Hepatocyte (in vitro differentiated cells): ENCODE data around the gene LIMS2. TPM values are rescaled to one million over a fixed set of nuclear protein-coding genes. Genes with fewer than 3 reads are reported as not detected.
A peak's percentile ranks its signal among the peaks of the same experiment; 100 is the strongest.

Experiments used
- DNase-seq: peaks from one replicate; pipeline ENCODE4 v3.0.0-alpha.2; 2016; ENCODE audit warnings: low spot score
- H2AFZ ChIP-seq: fragments of 200-600 bp; sonication (generic); 2 replicates; pipeline ENCODE4 v1.6.0; 2016; ENCODE audit warnings: antibody characterized with exemption, mild to moderate bottlenecking
- H3K27ac ChIP-seq: fragments of 200-600 bp; sonication (generic); 2 replicates; pipeline ENCODE4 v1.5.1; 2016; ENCODE audit warnings: mild to moderate bottlenecking
- H3K27me3 ChIP-seq: fragments of 200-600 bp; sonication (generic); 2 replicates; pipeline ENCODE4 v1.6.1; 2016
- H3K36me3 ChIP-seq: fragments of 200-600 bp; sonication (generic); replicated peaks from 2 replicates; pipeline ENCODE4 v1.5.1; 2016; ENCODE audit warnings: low read depth; ENCODE audit not compliant: insufficient read depth
- H3K4me1 ChIP-seq: fragments of 200-600 bp; sonication (generic); 2 replicates; pipeline ENCODE4 v1.5.1; 2016; ENCODE audit warnings: mild to moderate bottlenecking, moderate library complexity; ENCODE audit not compliant: insufficient read depth
- H3K4me2 ChIP-seq: fragments of 200-600 bp; sonication (generic); 2 replicates; pipeline ENCODE4 v1.6.0; 2016
- H3K4me3 ChIP-seq: fragments of 200-600 bp; sonication (generic); 2 replicates; pipeline ENCODE4 v1.5.1; 2016; ENCODE audit warnings: mild to moderate bottlenecking
- H3K79me2 ChIP-seq: fragments of 200-600 bp; sonication (generic); 2 replicates; pipeline ENCODE4 v1.6.0; 2017; ENCODE audit warnings: mild to moderate bottlenecking
- H3K9me2 ChIP-seq: fragments of 200-600 bp; sonication (generic); replicated peaks from 2 replicates; pipeline ENCODE4 v1.6.0; 2017; ENCODE audit warnings: mild to moderate bottlenecking; ENCODE audit not compliant: insufficient read depth
- H3K9me3 ChIP-seq: fragments of 200-600 bp; sonication (generic); 2 replicates; pipeline ENCODE4 v1.5.1; 2016; ENCODE audit warnings: low read depth, mild to moderate bottlenecking
- H4K20me1 ChIP-seq: fragments of 200-600 bp; sonication (generic); 2 replicates; pipeline ENCODE4 v1.6.0; 2016; ENCODE audit warnings: mild to moderate bottlenecking; ENCODE audit not compliant: insufficient read depth, poor library complexity, severe bottlenecking
- EZH2 ChIP-seq: fragments of 200-600 bp; sonication (generic); IDR thresholded peaks from 2 replicates; pipeline ENCODE4 v1.6.1; 2016; ENCODE audit warnings: antibody characterized with exemption, mild to moderate bottlenecking, borderline replicate concordance
- EZH2phosphoT487 ChIP-seq: fragments of 200-600 bp; sonication (generic); IDR thresholded peaks from one replicate; pipeline ENCODE4 v1.6.1; 2018; ENCODE audit warnings: antibody characterized with exemption, mild to moderate bottlenecking, low read depth, moderate library complexity; ENCODE audit not compliant: unreplicated experiment, severe bottlenecking
- WGBS: methylation state at CpG from one replicate; pipeline ENCODE4 v1.1.6; 2016; ENCODE audit warnings: low lambda C conversion rate; ENCODE audit errors: missing lambda C conversion rate; 5-methylcytosine and 5-hydroxymethylcytosine counted together
- polyA plus RNA-seq: library from polyadenylated mRNA; unstranded; fragments of >200 nt; fragmentation: Nextera tagmentation; extraction: Ambion mirVana; gene quantifications from 2 replicates; pipeline ENCODE4 v1.2.1, GENCODE V29; 2016
- total RNA-seq: library from RNA; depleted of rRNA; stranded (reverse); fragments of >200 nt; gene quantifications from 2 replicates; pipeline ENCODE4 v1.2.3, GENCODE V29; 2014
- TF ChIP-seq, protein P1 (sequence below): fragments of 200-600 bp; sonication (generic); IDR thresholded peaks from 2 replicates; pipeline ENCODE4 v1.5.1; 2016; ENCODE audit warnings: antibody characterized with exemption, mild to moderate bottlenecking; ENCODE audit not compliant: poor library complexity

LIMS2 gene
- total and polyA plus RNA-seq, 2 experiments from 2014 or later: 4.0 to 8.3 TPM

- DNase-seq: peak; percentile 63
- no peak overlapping the region for H2AFZ ChIP-seq
- no peaks in the 10 kb centered on the region for H3K79me2 ChIP-seq
- H3K4me1 ChIP-seq: no peaks in the 10 kb centered on the region
- no peaks in the 10 kb centered on the region for H3K36me3 ChIP-seq
- 70% methylated on average over 14 of the region's 14 CpGs for WGBS
- H3K9me2 ChIP-seq: no peaks in the 10 kb centered on the region
- H4K20me1 ChIP-seq: no peaks in the 10 kb centered on the region
- no peak overlapping the region for H3K4me2 ChIP-seq
- TF ChIP-seq, protein P1, sequence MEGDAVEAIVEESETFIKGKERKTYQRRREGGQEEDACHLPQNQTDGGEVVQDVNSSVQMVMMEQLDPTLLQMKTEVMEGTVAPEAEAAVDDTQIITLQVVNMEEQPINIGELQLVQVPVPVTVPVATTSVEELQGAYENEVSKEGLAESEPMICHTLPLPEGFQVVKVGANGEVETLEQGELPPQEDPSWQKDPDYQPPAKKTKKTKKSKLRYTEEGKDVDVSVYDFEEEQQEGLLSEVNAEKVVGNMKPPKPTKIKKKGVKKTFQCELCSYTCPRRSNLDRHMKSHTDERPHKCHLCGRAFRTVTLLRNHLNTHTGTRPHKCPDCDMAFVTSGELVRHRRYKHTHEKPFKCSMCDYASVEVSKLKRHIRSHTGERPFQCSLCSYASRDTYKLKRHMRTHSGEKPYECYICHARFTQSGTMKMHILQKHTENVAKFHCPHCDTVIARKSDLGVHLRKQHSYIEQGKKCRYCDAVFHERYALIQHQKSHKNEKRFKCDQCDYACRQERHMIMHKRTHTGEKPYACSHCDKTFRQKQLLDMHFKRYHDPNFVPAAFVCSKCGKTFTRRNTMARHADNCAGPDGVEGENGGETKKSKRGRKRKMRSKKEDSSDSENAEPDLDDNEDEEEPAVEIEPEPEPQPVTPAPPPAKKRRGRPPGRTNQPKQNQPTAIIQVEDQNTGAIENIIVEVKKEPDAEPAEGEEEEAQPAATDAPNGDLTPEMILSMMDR: no peak
- TF ChIP-seq EZH2phosphoT487 (no peak), EZH2 (no peak)
- no peaks in the 10 kb centered on the region for H3K27me3 ChIP-seq
- H3K4me3 ChIP-seq: no peak overlapping the region
- peak overlapping the region; percentile 31 for H3K27ac ChIP-seq
- no peaks in the 10 kb centered on the region for H3K9me3 ChIP-seq
Measured at GRCh38 chr2:127651971-127652550, 23.3 kb downstream of the LIMS2 start.

GRCh38 chr2:127651381-127651809 lies 23.9 kb downstream of the LIMS2 start:
- Histone ChIP-seq H3K36me3 (no peaks in the 10 kb centered on the region), H3K27ac (peak overlapping the region; percentile 31), H3K4me3 (no peak overlapping the region), H4K20me1 (no peaks in the 10 kb centered on the region), H3K9me2 (no peaks in the 10 kb centered on the region), H3K4me2 (no peak overlapping the region), H3K9me3 (no peaks in the 10 kb centered on the region), H2AFZ (no peak overlapping the region), H3K79me2 (no peaks in the 10 kb centered on the region), H3K4me1 (no peaks in the 10 kb centered on the region), H3K27me3 (no peaks in the 10 kb centered on the region)
- TF ChIP-seq EZH2 (no peak), EZH2phosphoT487 (no peak)
- TF ChIP-seq, protein P1: no peak
- 96% methylated on average over 29 of the region's 29 CpGs for WGBS
- DNase-seq: no peak

DNA sequence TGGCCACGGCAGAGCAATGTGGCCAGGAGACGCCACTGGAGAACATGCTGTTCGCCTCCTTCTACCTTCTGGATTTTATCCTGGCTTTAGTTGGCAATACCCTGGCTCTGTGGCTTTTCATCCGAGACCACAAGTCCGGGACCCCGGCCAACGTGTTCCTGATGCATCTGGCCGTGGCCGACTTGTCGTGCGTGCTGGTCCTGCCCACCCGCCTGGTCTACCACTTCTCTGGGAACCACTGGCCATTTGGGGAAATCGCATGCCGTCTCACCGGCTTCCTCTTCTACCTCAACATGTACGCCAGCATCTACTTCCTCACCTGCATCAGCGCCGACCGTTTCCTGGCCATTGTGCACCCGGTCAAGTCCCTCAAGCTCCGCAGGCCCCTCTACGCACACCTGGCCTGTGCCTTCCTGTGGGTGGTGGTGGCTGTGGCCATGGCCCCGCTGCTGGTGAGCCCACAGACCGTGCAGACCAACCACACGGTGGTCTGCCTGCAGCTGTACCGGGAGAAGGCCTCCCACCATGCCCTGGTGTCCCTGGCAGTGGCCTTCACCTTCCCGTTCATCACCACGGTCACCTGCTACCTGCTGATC lies 24.4 kb downstream of the LIMS2 start:
- Histone ChIP-seq H3K27ac (no peak overlapping the region), H3K9me3 (no peaks in the 10 kb centered on the region), H3K79me2 (no peaks in the 10 kb centered on the region), H2AFZ (no peak overlapping the region), H3K4me3 (no peak overlapping the region), H3K36me3 (no peaks in the 10 kb centered on the region), H3K4me2 (no peak overlapping the region), H3K27me3 (no peaks in the 10 kb centered on the region), H4K20me1 (no peaks in the 10 kb centered on the region), H3K4me1 (no peaks in the 10 kb centered on the region), H3K9me2 (no peaks in the 10 kb centered on the region)
- 93% methylated on average over 28 of the region's 28 CpGs for WGBS
- TF ChIP-seq EZH2phosphoT487 (no peak), EZH2 (no peak)
- TF ChIP-seq, protein P1: no peak
- DNase-seq: no peak
